ENCODE results near the gene SNCB.

Gene SNCB

GRCh38 chr5:176664479-176664878 is 34.1 kb upstream of the SNCB start:
- TF ChIP-seq REST (IDR thresholded peaks at IDR 0.05; ENCODE audit: insufficient read depth in 1 of 2, low read depth in 2 of 2, low read length in 2 of 2), result no peak
- no peak for TF ChIP-seq SIN3A (IDR thresholded peaks at IDR 0.05; ENCODE audit: borderline replicate concordance, insufficient read depth, low read length)
- TF ChIP-seq POLR2AphosphoS5 (IDR thresholded peaks at IDR 0.05; ENCODE audit: low read depth, low read length), result no peak
- TF ChIP-seq TAF1 (IDR thresholded peaks at IDR 0.05; ENCODE audit: borderline replicate concordance, insufficient read depth, low read length), result no peak

- TF ChIP-seq POLR2AphosphoS5 (IDR thresholded peaks at IDR 0.05; ENCODE audit: low read depth, low read length), result no peak
- no peak for TF ChIP-seq SIN3A (IDR thresholded peaks at IDR 0.05; ENCODE audit: borderline replicate concordance, insufficient read depth, low read length)
- TF ChIP-seq REST (IDR thresholded peaks at IDR 0.05; ENCODE audit: insufficient read depth in 1 of 2, low read depth in 2 of 2, low read length in 2 of 2), result no peak
- TF ChIP-seq TAF1 (IDR thresholded peaks at IDR 0.05; ENCODE audit: borderline replicate concordance, insufficient read depth, low read length), result no peak
- TF ChIP-seq FOXP2 (optimal IDR thresholded peaks at IDR 0.05; ENCODE audit: borderline replicate concordance, extremely low read depth, extremely low read length, insufficient read depth), result no peak
Measured at GRCh38 chr5:176663566-176663965, 33.2 kb upstream of the SNCB start.

GRCh38 chr5:176662371-176663333 is 32.3 kb upstream of the SNCB start:
- TF ChIP-seq SIN3A (IDR thresholded peaks at IDR 0.05; ENCODE audit: borderline replicate concordance, insufficient read depth, low read length) (no peak), TAF1 (IDR thresholded peaks at IDR 0.05; ENCODE audit: borderline replicate concordance, insufficient read depth, low read length) (no peak), REST (IDR thresholded peaks at IDR 0.05; ENCODE audit: insufficient read depth in 1 of 2, low read depth in 2 of 2, low read length in 2 of 2) (no peak), POLR2AphosphoS5 (IDR thresholded peaks at IDR 0.05; ENCODE audit: low read depth, low read length) (no peak), FOXP2 (optimal IDR thresholded peaks at IDR 0.05; ENCODE audit: borderline replicate concordance, extremely low read depth, extremely low read length, insufficient read depth) (no peak)

- TF ChIP-seq POLR2AphosphoS5 (IDR thresholded peaks at IDR 0.05; ENCODE audit: low read depth, low read length) (no peak), FOXP2 (optimal IDR thresholded peaks at IDR 0.05; ENCODE audit: borderline replicate concordance, extremely low read depth, extremely low read length, insufficient read depth) (no peak), SIN3A (IDR thresholded peaks at IDR 0.05; ENCODE audit: borderline replicate concordance, insufficient read depth, low read length) (no peak), REST (IDR thresholded peaks at IDR 0.05; ENCODE audit: insufficient read depth in 1 of 2, low read depth in 2 of 2, low read length in 2 of 2) (no peak), TAF1 (IDR thresholded peaks at IDR 0.05; ENCODE audit: borderline replicate concordance, insufficient read depth, low read length) (no peak)
Measured at GRCh38 chr5:176661676-176662075, 31.3 kb upstream of the SNCB start.

Data from PFSK-1 (cell line).